Measurements from ENCODE around the gene TAGAP.

GRCh38 chr6:158993639-158994038, 51.2 kb downstream of the TAGAP start:
- TF ChIP-seq EZH2 (IDR thresholded peaks at IDR 0.05; ENCODE audit: insufficient read depth, poor library complexity, severe bottlenecking) (no peak), EZH2phosphoT487 (IDR thresholded peaks at IDR 0.05; ENCODE audit: insufficient read depth, low read depth) (no peak)

Measured in GM23248 (cell line).